ENCODE results near the gene PRSS36. TPM values are rescaled to one million over a fixed set of nuclear protein-coding genes. Genes with fewer than 3 reads are reported as not detected.

PRSS36 gene
- polyA plus RNA-seq, 1 donor from 2014 or later: 2.0 TPM

- no peaks in the 10 kb centered on the region for H3K9me3 ChIP-seq (ENCODE audit: low read length)
- peaks cover 47% of the 10 kb centered on the region for H4K20me1 ChIP-seq (ENCODE audit: insufficient read depth)
- H3K4me3 ChIP-seq (ENCODE audit: low read length): no peak overlapping the region
- no peak for TF ChIP-seq CTCF (IDR thresholded peaks at IDR 0.05; ENCODE audit: poor library complexity, severe bottlenecking)
- no peak for TF ChIP-seq EP300 (conservative IDR thresholded peaks at IDR 0.05; ENCODE audit: poor library complexity, severe bottlenecking)
- no peak overlapping the region for H3K4me2 ChIP-seq (ENCODE audit: low read length)
- H3K9me2 ChIP-seq (ENCODE audit: insufficient read depth, low read length): no peaks in the 10 kb centered on the region
- no peak overlapping the region for H3K9ac ChIP-seq (ENCODE audit: low read length)
- no peak overlapping the region for H3K27ac ChIP-seq (ENCODE audit: low read length)
- no peak overlapping the region for H2AFZ ChIP-seq (ENCODE audit: low read depth, low read length)
- peaks cover 13% of the 10 kb centered on the region for H3K36me3 ChIP-seq (ENCODE audit: insufficient read depth, low read length)
- no peaks in the 10 kb centered on the region for H3K27me3 ChIP-seq (ENCODE audit: insufficient read depth, low read depth, low read length)
- H3F3A ChIP-seq (ENCODE audit: insufficient read depth, low read length, poor library complexity, severe bottlenecking): no peaks in the 10 kb centered on the region
- peaks cover 40% of the 10 kb centered on the region for H3K79me2 ChIP-seq (replicated peaks; ENCODE audit: insufficient read depth, low read length)
Observed at GRCh38 chr16:31187808-31188189, 37.9 kb upstream of the PRSS36 start.

- Histone ChIP-seq H3K27ac (ENCODE audit: low read length) (no peak overlapping the region), H3K27me3 (ENCODE audit: insufficient read depth, low read depth, low read length) (no peaks in the 10 kb centered on the region), H3K4me3 (ENCODE audit: low read length) (no peak overlapping the region), H3K4me2 (ENCODE audit: low read length) (no peak overlapping the region), H3K79me2 (replicated peaks; ENCODE audit: insufficient read depth, low read length) (peaks cover 46% of the 10 kb centered on the region), H3K36me3 (ENCODE audit: insufficient read depth, low read length) (peaks cover 13% of the 10 kb centered on the region), H3K9me2 (ENCODE audit: insufficient read depth, low read length) (no peaks in the 10 kb centered on the region), H4K20me1 (ENCODE audit: insufficient read depth) (peaks cover 54% of the 10 kb centered on the region), H2AFZ (ENCODE audit: low read depth, low read length) (no peak overlapping the region), H3K9me3 (ENCODE audit: low read length) (no peaks in the 10 kb centered on the region), H3K9ac (ENCODE audit: low read length) (no peak overlapping the region), H3F3A (ENCODE audit: insufficient read depth, low read length, poor library complexity, severe bottlenecking) (no peaks in the 10 kb centered on the region)
- TF ChIP-seq CTCF (IDR thresholded peaks at IDR 0.05; ENCODE audit: poor library complexity, severe bottlenecking) (no peak), EP300 (conservative IDR thresholded peaks at IDR 0.05; ENCODE audit: poor library complexity, severe bottlenecking) (no peak), POLR2AphosphoS5 (IDR thresholded peaks at IDR 0.05) (no peak), TAF1 (IDR thresholded peaks at IDR 0.05; ENCODE audit: low read depth) (no peak), REST (IDR thresholded peaks at IDR 0.05; ENCODE audit: borderline replicate concordance) (no peak), EZH2 (IDR thresholded peaks at IDR 0.05; ENCODE audit: borderline replicate concordance, insufficient read depth, low read length, poor library complexity, severe bottlenecking) (no peak), MXI1 (conservative IDR thresholded peaks at IDR 0.05; ENCODE audit: poor library complexity, severe bottlenecking) (no peak), SMC3 (conservative IDR thresholded peaks at IDR 0.05; ENCODE audit: poor library complexity) (no peak), RAD21 (conservative IDR thresholded peaks at IDR 0.05) (no peak)
Observed at GRCh38 chr16:31186930-31187807, 37.3 kb upstream of the PRSS36 start.

All from neural cell (in vitro differentiated cells).